Retinal pigment epithelial cell (primary cell): ENCODE data around the gene MST1.

Source experiments
- DNase-seq: peaks from one replicate; pipeline ENCODE4 v3.0.0-alpha.2; 2010; ENCODE audit warnings: low read depth
- H3K4me3 ChIP-seq: 2 replicates; pipeline ENCODE4 v1.5.1; 2011; ENCODE audit warnings: mild to moderate bottlenecking, low read length, control low read depth, moderate library complexity
- CTCF ChIP-seq: conservative IDR thresholded peaks from 2 replicates; pipeline ENCODE4 v1.5.1; 2011; ENCODE audit warnings: low read depth, low read length, control low read depth, inconsistent platforms

MST1 gene

GRCh38 chr3:49654955-49655556 is 34.2 kb downstream of the MST1 start:
- no peak overlapping the region for H3K4me3 ChIP-seq
- TF ChIP-seq CTCF = no peak
- DNase-seq = no peak

GRCh38 chr3:49654176-49654825 is 35.0 kb downstream of the MST1 start:
- no peak for TF ChIP-seq CTCF
- no peak overlapping the region for H3K4me3 ChIP-seq
- no peak for DNase-seq

- no peak for DNase-seq
- H3K4me3 ChIP-seq = no peak overlapping the region
- TF ChIP-seq CTCF = no peak
Observed at GRCh38 chr3:49653621-49654020, 35.7 kb downstream of the MST1 start.

- DNase-seq = no peak
- H3K4me3 ChIP-seq = no peak overlapping the region
- no peak for TF ChIP-seq CTCF
Observed at GRCh38 chr3:49652903-49653415, 36.3 kb downstream of the MST1 start.

GRCh38 chr3:49652218-49652902 is 36.9 kb downstream of the MST1 start:
- TF ChIP-seq CTCF = no peak
- no peak overlapping the region for H3K4me3 ChIP-seq
- no peak for DNase-seq

GRCh38 chr3:49650637-49651036 is 38.6 kb downstream of the MST1 start:
- no peak for TF ChIP-seq CTCF

More at GRCh38 chr3:49650637-49651036, 38.6 kb downstream of the MST1 start:
- no peak for DNase-seq
- no peak overlapping the region for H3K4me3 ChIP-seq
